ENCODE measurements around the gene MOV10L1. TPM values are rescaled to one million over a fixed set of nuclear protein-coding genes. Genes with fewer than 3 reads are reported as not detected.

Gene MOV10L1
- total RNA-seq, 4 donors from 2014 or later: 0.68 to 0.80 TPM; not detected in 2

GRCh38 chr22:50063589-50064393, 26.0 kb upstream of the MOV10L1 start:
- no peaks in the 10 kb centered on the region for H3K36me3 ChIP-seq
- no peak overlapping the region for H3K27ac ChIP-seq
- DNase-seq (ENCODE audit: low spot score in 2 of 2): no peak
- H3K4me1 ChIP-seq: peaks cover 9% of the 10 kb centered on the region
- 76% methylated on average over 17 of the region's 23 CpGs for WGBS
- H3K27me3 ChIP-seq: peaks cover 38% of the 10 kb centered on the region
- TF ChIP-seq POLR2A (IDR thresholded peaks at IDR 0.05) (no peak), CTCF (IDR thresholded peaks at IDR 0.05) (no peak)
- no peak overlapping the region for H3K4me3 ChIP-seq
- no peaks in the 10 kb centered on the region for H3K9me3 ChIP-seq

GRCh38 chr22:50064453-50064852, 25.4 kb upstream of the MOV10L1 start:
- 83% methylated on average over 18 of the region's 18 CpGs for WGBS
- H3K27ac ChIP-seq: no peak overlapping the region
- no peak for DNase-seq (ENCODE audit: low spot score in 2 of 2)
- H3K27me3 ChIP-seq: peaks cover 31% of the 10 kb centered on the region
- H3K4me3 ChIP-seq: no peak overlapping the region
- peaks cover 3% of the 10 kb centered on the region for H3K4me1 ChIP-seq
- TF ChIP-seq EP300 (IDR thresholded peaks at IDR 0.05) (no peak), POLR2AphosphoS5 (IDR thresholded peaks at IDR 0.05) (no peak), CTCF (IDR thresholded peaks at IDR 0.05) (no peak), POLR2A (IDR thresholded peaks at IDR 0.05) (no peak)
- H3K36me3 ChIP-seq: no peaks in the 10 kb centered on the region
- H3K9me3 ChIP-seq: no peaks in the 10 kb centered on the region

GRCh38 chr22:50067244-50067643, 22.6 kb upstream of the MOV10L1 start:
- Histone ChIP-seq H3K27me3 (peaks cover 15% of the 10 kb centered on the region), H3K4me1 (no peaks in the 10 kb centered on the region), H3K4me3 (no peak overlapping the region), H3K27ac (no peak overlapping the region), H3K36me3 (no peaks in the 10 kb centered on the region), H3K9me3 (no peaks in the 10 kb centered on the region)
- TF ChIP-seq POLR2A (IDR thresholded peaks at IDR 0.05) (no peak), POLR2AphosphoS5 (IDR thresholded peaks at IDR 0.05) (no peak), CTCF (IDR thresholded peaks at IDR 0.05) (no peak), EP300 (IDR thresholded peaks at IDR 0.05) (no peak)
- no peak for DNase-seq (ENCODE audit: low spot score in 2 of 2)
- WGBS: 83% methylated on average over 8 of the region's 8 CpGs

GRCh38 chr22:50068096-50068495, 21.7 kb upstream of the MOV10L1 start:
- Histone ChIP-seq H3K27ac (no peak overlapping the region), H3K36me3 (no peaks in the 10 kb centered on the region), H3K4me1 (no peaks in the 10 kb centered on the region), H3K4me3 (no peak overlapping the region), H3K9me3 (no peaks in the 10 kb centered on the region), H3K27me3 (peaks cover 14% of the 10 kb centered on the region)
- TF ChIP-seq EP300 (IDR thresholded peaks at IDR 0.05) (no peak), CTCF (IDR thresholded peaks at IDR 0.05) (no peak)
- 77% methylated on average over 11 of the region's 11 CpGs for WGBS
- DNase-seq (ENCODE audit: low spot score in 2 of 2): no peak

DNA sequence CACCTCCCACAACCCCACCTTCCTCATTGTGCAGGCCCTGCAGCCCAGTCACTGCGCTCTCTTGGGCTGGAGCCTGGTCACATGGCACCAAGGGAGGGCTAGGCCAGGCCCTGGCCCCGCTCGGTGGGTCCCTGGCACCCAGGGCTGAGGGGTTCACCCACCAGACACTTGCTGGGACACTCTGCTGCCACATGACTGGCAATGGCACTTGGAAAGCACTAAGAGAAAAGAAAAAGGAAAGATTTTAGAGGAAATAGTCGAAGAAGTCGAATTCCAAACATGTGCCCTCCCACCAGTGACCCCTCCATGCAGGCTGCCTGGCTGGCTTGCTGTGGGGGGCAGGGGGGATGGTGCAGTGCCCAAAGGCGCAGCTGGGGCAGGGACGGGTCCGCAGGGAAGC, 19.4 kb upstream of the MOV10L1 start:
- H3K4me3 ChIP-seq: no peak overlapping the region
- no peaks in the 10 kb centered on the region for H3K9me3 ChIP-seq
- no peaks in the 10 kb centered on the region for H3K4me1 ChIP-seq
- TF ChIP-seq POLR2A (IDR thresholded peaks at IDR 0.05) (no peak), POLR2AphosphoS5 (IDR thresholded peaks at IDR 0.05) (no peak), EP300 (IDR thresholded peaks at IDR 0.05) (no peak)
- DNase-seq (ENCODE audit: low spot score in 2 of 2): no peak
- no peaks in the 10 kb centered on the region for H3K36me3 ChIP-seq
- 90% methylated on average over 8 of the region's 8 CpGs for WGBS
- no peak overlapping the region for H3K27ac ChIP-seq
- peaks cover 6% of the 10 kb centered on the region for H3K27me3 ChIP-seq

All from suprapubic skin (tissue), 4 donors.